ENCODE data around the gene GAS6. TPM values are rescaled to one million over a fixed set of nuclear protein-coding genes. Genes with fewer than 3 reads are reported as not detected.

GAS6 gene
- total and polyA plus RNA-seq, 2 donors (not counting 3 experiments of a cell fraction or from before 2014, with no cell fraction given) = 69.2 to 109 TPM

DNA sequence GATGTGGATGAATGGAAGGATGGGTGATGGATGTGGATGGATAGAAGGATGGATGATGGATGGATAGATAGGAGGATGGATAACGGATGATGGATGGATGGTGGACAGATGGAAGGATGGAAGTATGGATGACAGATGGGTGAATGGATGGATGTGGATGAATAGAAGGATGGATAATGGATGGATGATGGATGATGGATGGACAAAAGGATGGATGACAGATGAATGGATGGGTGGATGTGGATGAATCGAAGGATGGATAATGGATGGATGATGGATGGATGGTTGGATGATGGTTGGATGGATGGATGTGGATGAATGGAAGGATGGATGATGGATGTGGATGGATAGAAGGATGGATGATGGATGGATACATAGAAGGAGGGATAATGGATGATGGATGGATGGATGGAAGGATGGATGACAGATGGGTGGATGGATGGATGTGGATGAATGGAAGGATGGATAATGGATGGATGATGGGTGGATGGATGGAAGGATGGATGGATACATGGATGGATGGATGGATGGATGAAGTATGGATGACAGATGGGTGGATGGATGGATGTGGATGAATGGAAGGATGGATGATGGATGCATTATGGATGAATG, 65.6 kb downstream of the GAS6 start:
- H4K20me1 ChIP-seq (replicated peaks; ENCODE audit: control insufficient read depth, extremely low read depth, insufficient read depth, low read length) = no peaks in the 10 kb centered on the region
- POLR2A ChIA-PET = no interaction called here
- intact Hi-C loops (cut with micrococcal nuclease) = no loop called here

More for the DNA sequence above, 65.6 kb downstream of the GAS6 start:
- Histone ChIP-seq H3K79me2 (ENCODE audit: control insufficient read depth, insufficient read depth, low read length) (no peaks in the 10 kb centered on the region), H3K4me2 (ENCODE audit: insufficient read depth, low read length) (no peak overlapping the region), H2AFZ (ENCODE audit: low read depth, low read length) (no peak overlapping the region), H3K4me3 (replicated peaks in 1 of 3; ENCODE audit: insufficient read depth in 1 of 3, low read depth in 1 of 3, low read length in 3 of 3) (no peak overlapping the region), H3K36me3 (ENCODE audit: control insufficient read depth in 2 of 2, extremely low read depth in 1 of 2, insufficient read depth in 2 of 2, low read length in 2 of 2) (peaks cover 0 to 40% of the 10 kb centered on the region in 2 experiments), H3K9me3 (replicated peaks; ENCODE audit: control insufficient read depth, insufficient read depth, low read length) (no peaks in the 10 kb centered on the region), H3K9me1 (replicated peaks; ENCODE audit: control insufficient read depth, extremely low read depth, insufficient read depth, low read length) (no peaks in the 10 kb centered on the region), H3K4me1 (ENCODE audit: control insufficient read depth, extremely low read depth, insufficient read depth, low read length) (peaks cover 3% of the 10 kb centered on the region), H3K27me3 (ENCODE audit: control insufficient read depth in 2 of 2, insufficient read depth in 2 of 2, low read length in 2 of 2) (no peaks in the 10 kb centered on the region), H3K27ac (ENCODE audit: insufficient read depth, low read depth, low read length) (no peak overlapping the region), H3K9ac (replicated peaks; ENCODE audit: extremely low read depth, insufficient read depth, low read length) (no peak overlapping the region)
- dilution Hi-C loops (cut with MboI; ENCODE audit: extremely low pct_ligation_motif_present, low sequenced_read_pairs) = no loop called here
- no peak for DNase-seq (ENCODE audit: low read depth, low spot score)
- CTCF ChIA-PET = no interaction called here
- no TSS peak for BruUV-seq (replicated peaks)
- TF ChIP-seq, protein P1, sequence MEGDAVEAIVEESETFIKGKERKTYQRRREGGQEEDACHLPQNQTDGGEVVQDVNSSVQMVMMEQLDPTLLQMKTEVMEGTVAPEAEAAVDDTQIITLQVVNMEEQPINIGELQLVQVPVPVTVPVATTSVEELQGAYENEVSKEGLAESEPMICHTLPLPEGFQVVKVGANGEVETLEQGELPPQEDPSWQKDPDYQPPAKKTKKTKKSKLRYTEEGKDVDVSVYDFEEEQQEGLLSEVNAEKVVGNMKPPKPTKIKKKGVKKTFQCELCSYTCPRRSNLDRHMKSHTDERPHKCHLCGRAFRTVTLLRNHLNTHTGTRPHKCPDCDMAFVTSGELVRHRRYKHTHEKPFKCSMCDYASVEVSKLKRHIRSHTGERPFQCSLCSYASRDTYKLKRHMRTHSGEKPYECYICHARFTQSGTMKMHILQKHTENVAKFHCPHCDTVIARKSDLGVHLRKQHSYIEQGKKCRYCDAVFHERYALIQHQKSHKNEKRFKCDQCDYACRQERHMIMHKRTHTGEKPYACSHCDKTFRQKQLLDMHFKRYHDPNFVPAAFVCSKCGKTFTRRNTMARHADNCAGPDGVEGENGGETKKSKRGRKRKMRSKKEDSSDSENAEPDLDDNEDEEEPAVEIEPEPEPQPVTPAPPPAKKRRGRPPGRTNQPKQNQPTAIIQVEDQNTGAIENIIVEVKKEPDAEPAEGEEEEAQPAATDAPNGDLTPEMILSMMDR (IDR thresholded peaks at IDR 0.05; ENCODE audit: extremely low read depth in 1 of 2, insufficient read depth in 1 of 2, low read depth in 1 of 2, low read length in 2 of 2) = no peak
- TF ChIP-seq, protein P2, sequence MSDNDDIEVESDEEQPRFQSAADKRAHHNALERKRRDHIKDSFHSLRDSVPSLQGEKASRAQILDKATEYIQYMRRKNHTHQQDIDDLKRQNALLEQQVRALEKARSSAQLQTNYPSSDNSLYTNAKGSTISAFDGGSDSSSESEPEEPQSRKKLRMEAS (IDR thresholded peaks at IDR 0.05; ENCODE audit: insufficient read depth, insufficient read length) = no peak
- TF ChIP-seq JUN (IDR thresholded peaks at IDR 0.05; ENCODE audit: borderline replicate concordance, insufficient read depth, insufficient read length, low read depth) = no peak
- TF ChIP-seq MYC (IDR thresholded peaks at IDR 0.05; ENCODE audit: low read depth, low read length) = no peak
- TF ChIP-seq GATA2 (IDR thresholded peaks at IDR 0.05; ENCODE audit: insufficient read depth, insufficient read length, low read depth, low read length) = no peak
- no peak for TF ChIP-seq EZH2 (IDR thresholded peaks at IDR 0.05; ENCODE audit: borderline replicate concordance, low read depth, low read length, severe bottlenecking)
- no peak for TF ChIP-seq POLR2A (IDR thresholded peaks at IDR 0.05; ENCODE audit: low read depth, low read length)
- no peak for FAIRE-seq

All from endothelial cell of umbilical vein (primary cell).